ENCODE results near the gene PNPLA1. TPM values are rescaled to one million over a fixed set of nuclear protein-coding genes. Genes with fewer than 3 reads are reported as not detected.

Gene PNPLA1
- total RNA-seq, 1 donor from 2014 or later: not detected

DNA sequence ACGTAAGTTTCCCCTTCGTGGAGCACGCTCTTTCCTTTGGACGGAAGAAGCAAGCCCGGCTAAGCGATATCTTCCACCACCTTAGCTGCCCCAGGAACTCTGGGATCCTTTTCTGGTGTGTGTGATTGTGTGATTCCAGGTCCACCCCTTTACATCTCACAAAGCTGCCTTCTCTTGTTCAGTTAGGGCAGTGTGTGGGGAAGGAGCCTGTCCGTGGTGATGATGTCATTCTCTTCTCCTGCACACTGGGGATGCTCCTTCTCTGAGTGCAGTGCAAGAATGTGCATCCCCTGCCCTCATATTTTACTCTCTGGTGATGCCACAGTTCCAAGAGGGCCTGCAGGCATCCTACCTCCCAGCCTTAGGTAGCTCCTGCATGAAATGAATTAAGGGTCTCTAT is 36.5 kb downstream of the PNPLA1 start:
- no peak for DNase-seq (ENCODE audit: low read depth)
- no peak overlapping the region for H3K4me3 ChIP-seq (ENCODE audit: low read depth, low read length)
- peaks cover 7% of the 10 kb centered on the region for H3K27me3 ChIP-seq (ENCODE audit: control insufficient read depth, insufficient read depth, low read length)
- H3K36me3 ChIP-seq (ENCODE audit: control insufficient read depth, insufficient read depth, low read length): no peaks in the 10 kb centered on the region
- TF ChIP-seq, protein P1, sequence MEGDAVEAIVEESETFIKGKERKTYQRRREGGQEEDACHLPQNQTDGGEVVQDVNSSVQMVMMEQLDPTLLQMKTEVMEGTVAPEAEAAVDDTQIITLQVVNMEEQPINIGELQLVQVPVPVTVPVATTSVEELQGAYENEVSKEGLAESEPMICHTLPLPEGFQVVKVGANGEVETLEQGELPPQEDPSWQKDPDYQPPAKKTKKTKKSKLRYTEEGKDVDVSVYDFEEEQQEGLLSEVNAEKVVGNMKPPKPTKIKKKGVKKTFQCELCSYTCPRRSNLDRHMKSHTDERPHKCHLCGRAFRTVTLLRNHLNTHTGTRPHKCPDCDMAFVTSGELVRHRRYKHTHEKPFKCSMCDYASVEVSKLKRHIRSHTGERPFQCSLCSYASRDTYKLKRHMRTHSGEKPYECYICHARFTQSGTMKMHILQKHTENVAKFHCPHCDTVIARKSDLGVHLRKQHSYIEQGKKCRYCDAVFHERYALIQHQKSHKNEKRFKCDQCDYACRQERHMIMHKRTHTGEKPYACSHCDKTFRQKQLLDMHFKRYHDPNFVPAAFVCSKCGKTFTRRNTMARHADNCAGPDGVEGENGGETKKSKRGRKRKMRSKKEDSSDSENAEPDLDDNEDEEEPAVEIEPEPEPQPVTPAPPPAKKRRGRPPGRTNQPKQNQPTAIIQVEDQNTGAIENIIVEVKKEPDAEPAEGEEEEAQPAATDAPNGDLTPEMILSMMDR (IDR thresholded peaks at IDR 0.05; ENCODE audit: insufficient read depth, low read length, poor library complexity, severe bottlenecking): no peak

DNA sequence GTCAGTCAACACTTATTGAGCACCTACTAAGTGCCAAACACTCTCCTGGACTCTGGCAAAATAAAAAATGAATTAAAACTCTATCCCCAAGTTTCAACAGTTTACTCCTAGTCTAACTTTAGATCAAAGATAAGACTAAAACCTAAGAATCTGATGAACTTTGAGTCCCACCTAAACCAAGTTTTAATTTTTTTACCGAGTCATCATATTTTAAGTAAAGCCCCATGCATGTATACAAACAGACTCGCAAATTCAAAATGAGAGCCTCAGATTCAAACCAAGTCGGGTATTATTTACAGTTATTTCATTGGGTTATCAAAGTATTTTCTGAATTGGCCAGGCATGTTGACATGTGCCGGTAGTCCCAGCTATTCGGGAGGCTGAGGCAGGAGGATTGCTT is 38.7 kb downstream of the PNPLA1 start:
- TF ChIP-seq, protein P1 (IDR thresholded peaks at IDR 0.05; ENCODE audit: insufficient read depth, low read length, poor library complexity, severe bottlenecking): no peak
- H3K36me3 ChIP-seq (ENCODE audit: control insufficient read depth, insufficient read depth, low read length): no peaks in the 10 kb centered on the region
- H3K27me3 ChIP-seq (ENCODE audit: control insufficient read depth, insufficient read depth, low read length): peaks cover 9% of the 10 kb centered on the region
- H3K4me3 ChIP-seq (ENCODE audit: low read depth, low read length): no peak overlapping the region
- no peak for DNase-seq (ENCODE audit: low read depth)

DNA sequence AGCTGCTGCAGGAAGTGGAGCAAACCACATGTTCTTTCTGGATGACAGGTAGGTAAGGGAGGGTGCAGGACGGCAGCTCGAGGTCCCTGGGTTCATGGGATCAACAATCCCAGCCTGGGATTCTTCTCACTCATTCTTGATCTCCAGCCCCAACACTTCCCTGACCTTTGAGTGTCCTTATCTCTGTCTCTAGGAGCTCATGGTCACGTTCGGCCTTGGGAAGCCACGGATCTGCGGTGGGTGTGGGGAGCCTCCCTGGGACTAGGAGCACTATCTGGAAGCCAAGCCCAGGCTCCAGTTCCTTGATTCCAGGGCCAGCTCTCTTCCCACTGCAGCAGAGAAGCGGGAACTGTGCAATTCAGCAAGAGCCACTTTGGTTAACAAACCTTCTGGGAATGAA is 39.3 kb downstream of the PNPLA1 start:
- TF ChIP-seq, protein P1 (IDR thresholded peaks at IDR 0.05; ENCODE audit: insufficient read depth, low read length, poor library complexity, severe bottlenecking): no peak
- Histone ChIP-seq H3K27me3 (ENCODE audit: control insufficient read depth, insufficient read depth, low read length) (peaks cover 9% of the 10 kb centered on the region), H3K36me3 (ENCODE audit: control insufficient read depth, insufficient read depth, low read length) (no peaks in the 10 kb centered on the region), H3K4me3 (ENCODE audit: low read depth, low read length) (no peak overlapping the region)
- DNase-seq (ENCODE audit: low read depth): no peak

DNA sequence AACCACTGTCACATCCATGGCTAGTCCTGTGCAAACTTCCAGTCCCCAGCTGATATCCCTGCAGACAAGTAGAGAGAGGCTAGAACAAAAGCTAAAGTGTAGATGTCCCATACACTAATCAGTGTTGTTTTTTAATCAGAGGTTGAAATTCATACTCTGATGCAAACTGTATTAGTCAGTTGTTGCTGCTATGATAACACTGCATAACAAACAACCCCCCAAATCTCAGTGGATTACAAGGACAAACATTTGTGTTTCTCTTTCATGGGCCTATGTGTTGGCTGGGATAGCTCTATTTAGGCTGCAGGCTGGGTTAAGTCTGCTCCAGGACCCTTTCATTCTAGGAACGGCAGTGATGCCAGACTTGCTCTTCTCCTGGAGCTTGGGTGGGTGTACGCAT is 40.0 kb downstream of the PNPLA1 start:
- Histone ChIP-seq H3K36me3 (ENCODE audit: control insufficient read depth, insufficient read depth, low read length) (no peaks in the 10 kb centered on the region), H3K27me3 (ENCODE audit: control insufficient read depth, insufficient read depth, low read length) (peaks cover 9% of the 10 kb centered on the region), H3K4me3 (ENCODE audit: low read depth, low read length) (no peak overlapping the region)
- TF ChIP-seq, protein P1 (IDR thresholded peaks at IDR 0.05; ENCODE audit: insufficient read depth, low read length, poor library complexity, severe bottlenecking): no peak
- no peak for DNase-seq (ENCODE audit: low read depth)

DNA sequence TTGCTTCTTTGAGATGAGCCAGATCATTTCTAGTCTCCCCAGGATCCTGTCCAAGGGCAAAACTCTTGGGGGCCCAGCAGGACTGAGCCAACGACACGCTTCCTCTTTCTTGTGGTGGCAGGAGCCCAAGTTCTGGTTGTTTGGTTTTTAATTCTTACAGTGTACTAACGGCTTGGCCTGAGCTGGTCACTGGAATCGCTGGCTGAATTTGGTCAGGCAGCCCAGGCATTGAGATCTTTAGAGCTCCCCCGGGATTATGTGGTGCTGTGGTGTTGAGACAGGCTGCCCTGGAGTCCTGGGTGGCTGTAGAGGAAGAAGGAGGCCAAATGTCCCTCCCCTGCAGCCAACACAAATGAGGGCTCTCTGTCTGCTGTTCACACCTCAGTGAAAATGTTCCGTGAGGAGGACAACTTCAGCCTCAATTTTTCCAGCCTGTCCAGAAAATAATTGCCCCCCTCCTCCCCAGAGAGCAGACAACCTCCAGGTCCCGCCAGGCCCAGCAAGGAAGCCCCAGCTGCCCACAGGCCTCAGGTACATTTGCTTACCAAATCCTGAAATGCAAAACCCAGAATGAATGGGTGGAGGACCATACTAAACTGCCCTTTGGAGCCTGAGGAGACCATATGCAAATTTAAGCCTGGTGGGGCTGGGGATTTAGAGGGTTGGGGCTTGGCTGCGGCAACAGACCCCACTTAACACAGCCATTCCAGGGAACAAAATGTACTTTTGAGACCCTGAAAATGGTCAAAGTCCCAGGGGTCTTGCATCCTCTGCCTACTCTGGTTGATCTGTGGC is 43.2 kb downstream of the PNPLA1 start:
- peaks cover 10% of the 10 kb centered on the region for H3K27me3 ChIP-seq (ENCODE audit: control insufficient read depth, insufficient read depth, low read length)
- no peaks in the 10 kb centered on the region for H3K36me3 ChIP-seq (ENCODE audit: control insufficient read depth, insufficient read depth, low read length)
- no peak overlapping the region for H3K4me3 ChIP-seq (ENCODE audit: low read depth, low read length)
- no peak for DNase-seq (ENCODE audit: low read depth)
- TF ChIP-seq, protein P1 (IDR thresholded peaks at IDR 0.05; ENCODE audit: insufficient read depth, low read length, poor library complexity, severe bottlenecking): no peak

DNA sequence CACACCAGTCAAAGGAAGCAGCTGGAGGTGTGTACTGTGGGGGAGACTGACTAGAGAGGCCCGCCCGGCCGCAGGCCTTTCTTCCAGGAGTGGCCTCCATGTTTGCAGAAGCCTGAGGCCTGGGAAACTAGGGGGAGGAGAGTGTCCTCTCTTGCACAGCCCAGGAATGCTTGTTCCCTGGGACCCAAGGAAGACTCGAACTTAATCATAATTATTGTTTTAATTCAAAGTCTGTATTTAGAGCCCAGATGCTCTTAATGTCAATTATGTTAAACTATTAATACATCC is 43.7 kb downstream of the PNPLA1 start:
- TF ChIP-seq, protein P1 (IDR thresholded peaks at IDR 0.05; ENCODE audit: insufficient read depth, low read length, poor library complexity, severe bottlenecking): no peak
- no peaks in the 10 kb centered on the region for H3K36me3 ChIP-seq (ENCODE audit: control insufficient read depth, insufficient read depth, low read length)
- DNase-seq (ENCODE audit: low read depth): no peak
- H3K4me3 ChIP-seq (ENCODE audit: low read depth, low read length): no peak overlapping the region
- H3K27me3 ChIP-seq (ENCODE audit: control insufficient read depth, insufficient read depth, low read length): peaks cover 10% of the 10 kb centered on the region

Measured in kidney epithelial cell (primary cell).